SK-N-SH treated with all-trans-retinoic acid at 6 μM for 48 hours (cell line): ENCODE measurements around the gene RNU7-1.

Experiments used
- ATAC-seq: fragments of 200-7000 bp; cut with Tn5 transposase; 3 replicates; pipeline ENCODE4 v1.9.1; 2020; ENCODE audit warnings: mild to moderate bottlenecking, moderate library complexity
- ARNTL ChIP-seq: fragments of 450-650 bp; formaldehyde crosslinking; IDR thresholded peaks from 2 replicates; pipeline ENCODE4 v1.5.0; 2020; ENCODE audit warnings: low read depth, mild to moderate bottlenecking, moderate library complexity, borderline replicate concordance
- BACH2 ChIP-seq: fragments of 250-450 bp; sonication (Bioruptor Pico); IDR thresholded peaks from 2 replicates; pipeline ENCODE4 v1.9.0; 2021; ENCODE audit warnings: mild to moderate bottlenecking, borderline replicate concordance
- CSDC2 ChIP-seq: fragments of 250-450 bp; sonication (Bioruptor Pico); IDR thresholded peaks from 2 replicates; pipeline ENCODE4 v1.5.0; 2020; ENCODE audit warnings: mild to moderate bottlenecking, moderate library complexity
- ESRRG ChIP-seq: fragments of 250-450 bp; sonication (Bioruptor Pico); IDR thresholded peaks from 2 replicates; pipeline ENCODE4 v1.6.1; 2021; ENCODE audit warnings: mild to moderate bottlenecking
- GLIS3 ChIP-seq: fragments of 250-450 bp; sonication (Bioruptor Pico); IDR thresholded peaks from 2 replicates; pipeline ENCODE4 v1.5.0; 2020; ENCODE audit warnings: mild to moderate bottlenecking, moderate library complexity
- ISL1 ChIP-seq: fragments of 250-450 bp; sonication (Bioruptor Pico); IDR thresholded peaks from 2 replicates; pipeline ENCODE4 v2.1.2; 2022; ENCODE audit warnings: mild to moderate bottlenecking, moderate library complexity
- OSR1 ChIP-seq: fragments of 250-450 bp; sonication (Bioruptor Pico); IDR thresholded peaks from 2 replicates; pipeline ENCODE4 v1.8.0; 2022; ENCODE audit warnings: moderate library complexity, mild to moderate bottlenecking, inconsistent platforms
- PPARA ChIP-seq: fragments of 250-450 bp; sonication (Bioruptor Pico); IDR thresholded peaks from 2 replicates; pipeline ENCODE4 v1.5.0; 2020; ENCODE audit warnings: mild to moderate bottlenecking, borderline replicate concordance
- RARB ChIP-seq: fragments of 250-450 bp; sonication (Bioruptor Pico); IDR thresholded peaks from 2 replicates; pipeline ENCODE4 v1.8.0; 2021; ENCODE audit warnings: mild to moderate bottlenecking, moderate library complexity
- SNAI2 ChIP-seq: fragments of 250-450 bp; sonication (Bioruptor Pico); IDR thresholded peaks from 2 replicates; pipeline ENCODE4 v1.5.0; 2020; ENCODE audit warnings: mild to moderate bottlenecking, moderate library complexity
- TCF4 ChIP-seq: fragments of 250-450 bp; sonication (Bioruptor Pico); IDR thresholded peaks from 2 replicates; pipeline ENCODE4 v1.8.0; 2021; ENCODE audit warnings: mild to moderate bottlenecking, moderate library complexity, borderline replicate concordance
- TOX ChIP-seq: fragments of 250-450 bp; sonication (Bioruptor Pico); IDR thresholded peaks from 2 replicates; pipeline ENCODE4 v1.8.0; 2021; ENCODE audit warnings: mild to moderate bottlenecking, moderate library complexity, borderline replicate concordance
- ZC3H10 ChIP-seq: fragments of 250-450 bp; sonication (Bioruptor Pico); IDR thresholded peaks from 2 replicates; pipeline ENCODE4 v1.5.1; 2021; ENCODE audit warnings: mild to moderate bottlenecking, moderate library complexity
- ZFP3 ChIP-seq: fragments of 250-450 bp; sonication (Bioruptor Pico); IDR thresholded peaks from 2 replicates; pipeline ENCODE4 v1.5.0; 2020; ENCODE audit warnings: mild to moderate bottlenecking, moderate library complexity
- ZNF70 ChIP-seq: fragments of 450-650 bp; formaldehyde crosslinking; IDR thresholded peaks from 2 replicates; pipeline ENCODE4 v1.5.0; 2020; ENCODE audit warnings: mild to moderate bottlenecking, moderate library complexity
- TF ChIP-seq, protein P1 (sequence below): fragments of 250-450 bp; sonication (Bioruptor Pico); IDR thresholded peaks from 2 replicates; pipeline ENCODE4 v1.5.0; 2020; ENCODE audit warnings: mild to moderate bottlenecking, moderate library complexity
- TF ChIP-seq, protein P2 (sequence below): fragments of 250-450 bp; sonication (Bioruptor Pico); IDR thresholded peaks from 2 replicates; pipeline ENCODE4 v1.5.1; 2021; ENCODE audit warnings: mild to moderate bottlenecking, moderate library complexity
- TF ChIP-seq, protein P3 (sequence below): fragments of 250-450 bp; sonication (Bioruptor Pico); IDR thresholded peaks from 2 replicates; pipeline ENCODE4 v1.8.0; 2020; ENCODE audit warnings: mild to moderate bottlenecking, moderate library complexity, borderline replicate concordance
- TF ChIP-seq, protein P4 (sequence below): fragments of 250-450 bp; sonication (Bioruptor Pico); IDR thresholded peaks from 2 replicates; pipeline ENCODE4 v1.8.0; 2021; ENCODE audit warnings: low read depth, mild to moderate bottlenecking, moderate library complexity, borderline replicate concordance
- TF ChIP-seq, protein P5 (sequence below): fragments of 250-450 bp; sonication (Bioruptor Pico); IDR thresholded peaks from 2 replicates; pipeline ENCODE4 v1.5.1; 2020; ENCODE audit warnings: low read depth, mild to moderate bottlenecking, moderate library complexity

The RNU7-1 gene

DNA sequence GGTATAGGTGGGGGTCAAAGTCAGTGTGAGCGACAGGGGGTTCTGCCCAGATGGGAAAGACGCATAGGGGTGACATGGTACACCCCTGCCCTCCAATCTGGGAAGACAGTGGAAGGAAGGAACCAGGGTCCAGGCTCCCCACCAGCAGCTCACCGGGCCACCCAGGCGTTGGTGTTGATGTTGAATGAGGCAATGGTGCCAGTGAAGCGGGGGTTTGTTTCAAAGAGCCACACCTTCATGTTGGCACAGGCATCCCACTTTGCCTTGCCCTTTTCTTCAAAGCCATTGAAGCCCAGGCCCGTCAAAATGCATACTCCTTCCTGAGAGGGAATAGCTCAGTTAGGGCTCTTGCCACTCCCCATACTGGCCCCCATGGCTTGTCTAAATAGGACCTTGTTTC lies 34.6 kb downstream of the RNU7-1 start (continued):
- TF ChIP-seq, protein P1, sequence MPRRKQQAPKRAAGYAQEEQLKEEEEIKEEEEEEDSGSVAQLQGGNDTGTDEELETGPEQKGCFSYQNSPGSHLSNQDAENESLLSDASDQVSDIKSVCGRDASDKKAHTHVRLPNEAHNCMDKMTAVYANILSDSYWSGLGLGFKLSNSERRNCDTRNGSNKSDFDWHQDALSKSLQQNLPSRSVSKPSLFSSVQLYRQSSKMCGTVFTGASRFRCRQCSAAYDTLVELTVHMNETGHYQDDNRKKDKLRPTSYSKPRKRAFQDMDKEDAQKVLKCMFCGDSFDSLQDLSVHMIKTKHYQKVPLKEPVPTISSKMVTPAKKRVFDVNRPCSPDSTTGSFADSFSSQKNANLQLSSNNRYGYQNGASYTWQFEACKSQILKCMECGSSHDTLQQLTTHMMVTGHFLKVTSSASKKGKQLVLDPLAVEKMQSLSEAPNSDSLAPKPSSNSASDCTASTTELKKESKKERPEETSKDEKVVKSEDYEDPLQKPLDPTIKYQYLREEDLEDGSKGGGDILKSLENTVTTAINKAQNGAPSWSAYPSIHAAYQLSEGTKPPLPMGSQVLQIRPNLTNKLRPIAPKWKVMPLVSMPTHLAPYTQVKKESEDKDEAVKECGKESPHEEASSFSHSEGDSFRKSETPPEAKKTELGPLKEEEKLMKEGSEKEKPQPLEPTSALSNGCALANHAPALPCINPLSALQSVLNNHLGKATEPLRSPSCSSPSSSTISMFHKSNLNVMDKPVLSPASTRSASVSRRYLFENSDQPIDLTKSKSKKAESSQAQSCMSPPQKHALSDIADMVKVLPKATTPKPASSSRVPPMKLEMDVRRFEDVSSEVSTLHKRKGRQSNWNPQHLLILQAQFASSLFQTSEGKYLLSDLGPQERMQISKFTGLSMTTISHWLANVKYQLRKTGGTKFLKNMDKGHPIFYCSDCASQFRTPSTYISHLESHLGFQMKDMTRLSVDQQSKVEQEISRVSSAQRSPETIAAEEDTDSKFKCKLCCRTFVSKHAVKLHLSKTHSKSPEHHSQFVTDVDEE (CRISPR knock-in tag): no peak
- TF ChIP-seq ZC3H10 (no peak), RARB (no peak), TOX (CRISPR knock-in tag) (no peak), ARNTL (CRISPR knock-in tag) (no peak)

DNA sequence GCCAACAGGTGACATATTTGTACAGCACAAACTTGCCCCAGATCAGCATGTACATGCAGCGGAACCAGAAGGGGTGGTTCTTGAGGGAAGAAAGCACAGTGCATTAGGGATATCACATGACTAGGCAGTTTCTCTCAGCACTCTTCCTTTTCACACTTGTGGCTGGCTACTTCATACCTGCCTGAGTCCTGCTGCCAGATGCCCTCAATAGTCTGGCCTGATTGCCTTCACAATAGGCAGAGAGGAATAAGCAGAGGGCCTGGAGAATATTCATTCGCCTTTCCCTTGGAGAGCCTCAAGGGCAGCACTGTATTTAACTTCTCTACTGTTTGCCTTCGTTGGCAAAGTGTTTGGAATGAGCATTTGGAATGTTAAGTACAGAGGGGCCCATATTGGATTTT lies 35.0 kb downstream of the RNU7-1 start:
- no peak for ATAC-seq
- TF ChIP-seq, protein P2, sequence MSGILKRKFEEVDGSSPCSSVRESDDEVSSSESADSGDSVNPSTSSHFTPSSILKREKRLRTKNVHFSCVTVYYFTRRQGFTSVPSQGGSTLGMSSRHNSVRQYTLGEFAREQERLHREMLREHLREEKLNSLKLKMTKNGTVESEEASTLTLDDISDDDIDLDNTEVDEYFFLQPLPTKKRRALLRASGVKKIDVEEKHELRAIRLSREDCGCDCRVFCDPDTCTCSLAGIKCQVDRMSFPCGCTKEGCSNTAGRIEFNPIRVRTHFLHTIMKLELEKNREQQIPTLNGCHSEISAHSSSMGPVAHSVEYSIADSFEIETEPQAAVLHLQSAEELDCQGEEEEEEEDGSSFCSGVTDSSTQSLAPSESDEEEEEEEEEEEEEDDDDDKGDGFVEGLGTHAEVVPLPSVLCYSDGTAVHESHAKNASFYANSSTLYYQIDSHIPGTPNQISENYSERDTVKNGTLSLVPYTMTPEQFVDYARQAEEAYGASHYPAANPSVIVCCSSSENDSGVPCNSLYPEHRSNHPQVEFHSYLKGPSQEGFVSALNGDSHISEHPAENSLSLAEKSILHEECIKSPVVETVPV (CRISPR knock-in tag): no peak
- no peak for TF ChIP-seq ZC3H10
- TF ChIP-seq RARB: no peak
- TF ChIP-seq ISL1: no peak
- TF ChIP-seq, protein P3, sequence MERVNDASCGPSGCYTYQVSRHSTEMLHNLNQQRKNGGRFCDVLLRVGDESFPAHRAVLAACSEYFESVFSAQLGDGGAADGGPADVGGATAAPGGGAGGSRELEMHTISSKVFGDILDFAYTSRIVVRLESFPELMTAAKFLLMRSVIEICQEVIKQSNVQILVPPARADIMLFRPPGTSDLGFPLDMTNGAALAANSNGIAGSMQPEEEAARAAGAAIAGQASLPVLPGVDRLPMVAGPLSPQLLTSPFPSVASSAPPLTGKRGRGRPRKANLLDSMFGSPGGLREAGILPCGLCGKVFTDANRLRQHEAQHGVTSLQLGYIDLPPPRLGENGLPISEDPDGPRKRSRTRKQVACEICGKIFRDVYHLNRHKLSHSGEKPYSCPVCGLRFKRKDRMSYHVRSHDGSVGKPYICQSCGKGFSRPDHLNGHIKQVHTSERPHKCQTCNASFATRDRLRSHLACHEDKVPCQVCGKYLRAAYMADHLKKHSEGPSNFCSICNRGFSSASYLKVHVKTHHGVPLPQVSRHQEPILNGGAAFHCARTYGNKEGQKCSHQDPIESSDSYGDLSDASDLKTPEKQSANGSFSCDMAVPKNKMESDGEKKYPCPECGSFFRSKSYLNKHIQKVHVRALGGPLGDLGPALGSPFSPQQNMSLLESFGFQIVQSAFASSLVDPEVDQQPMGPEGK (CRISPR knock-in tag): no peak
- no peak for TF ChIP-seq TCF4 (CRISPR knock-in tag)
- TF ChIP-seq, protein P1 (CRISPR knock-in tag): no peak
- TF ChIP-seq CSDC2 (CRISPR knock-in tag): no peak
- no peak for TF ChIP-seq GLIS3 (CRISPR knock-in tag)
- no peak for TF ChIP-seq BACH2 (CRISPR knock-in tag)
- TF ChIP-seq ZNF70 (CRISPR knock-in tag): no peak
- TF ChIP-seq SNAI2 (CRISPR knock-in tag): no peak
- TF ChIP-seq, protein P4, sequence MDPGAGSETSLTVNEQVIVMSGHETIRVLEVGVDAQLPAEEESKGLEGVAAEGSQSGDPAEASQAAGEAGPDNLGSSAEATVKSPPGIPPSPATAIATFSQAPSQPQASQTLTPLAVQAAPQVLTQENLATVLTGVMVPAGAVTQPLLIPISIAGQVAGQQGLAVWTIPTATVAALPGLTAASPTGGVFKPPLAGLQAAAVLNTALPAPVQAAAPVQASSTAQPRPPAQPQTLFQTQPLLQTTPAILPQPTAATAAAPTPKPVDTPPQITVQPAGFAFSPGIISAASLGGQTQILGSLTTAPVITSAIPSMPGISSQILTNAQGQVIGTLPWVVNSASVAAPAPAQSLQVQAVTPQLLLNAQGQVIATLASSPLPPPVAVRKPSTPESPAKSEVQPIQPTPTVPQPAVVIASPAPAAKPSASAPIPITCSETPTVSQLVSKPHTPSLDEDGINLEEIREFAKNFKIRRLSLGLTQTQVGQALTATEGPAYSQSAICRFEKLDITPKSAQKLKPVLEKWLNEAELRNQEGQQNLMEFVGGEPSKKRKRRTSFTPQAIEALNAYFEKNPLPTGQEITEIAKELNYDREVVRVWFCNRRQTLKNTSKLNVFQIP (CRISPR knock-in tag): no peak
- TF ChIP-seq ESRRG: no peak
- TF ChIP-seq ARNTL (CRISPR knock-in tag): no peak
- no peak for TF ChIP-seq TOX (CRISPR knock-in tag)
- TF ChIP-seq PPARA: no peak
- no peak for TF ChIP-seq OSR1 (CRISPR knock-in tag)
- TF ChIP-seq ZFP3 (CRISPR knock-in tag): no peak
- TF ChIP-seq, protein P5, sequence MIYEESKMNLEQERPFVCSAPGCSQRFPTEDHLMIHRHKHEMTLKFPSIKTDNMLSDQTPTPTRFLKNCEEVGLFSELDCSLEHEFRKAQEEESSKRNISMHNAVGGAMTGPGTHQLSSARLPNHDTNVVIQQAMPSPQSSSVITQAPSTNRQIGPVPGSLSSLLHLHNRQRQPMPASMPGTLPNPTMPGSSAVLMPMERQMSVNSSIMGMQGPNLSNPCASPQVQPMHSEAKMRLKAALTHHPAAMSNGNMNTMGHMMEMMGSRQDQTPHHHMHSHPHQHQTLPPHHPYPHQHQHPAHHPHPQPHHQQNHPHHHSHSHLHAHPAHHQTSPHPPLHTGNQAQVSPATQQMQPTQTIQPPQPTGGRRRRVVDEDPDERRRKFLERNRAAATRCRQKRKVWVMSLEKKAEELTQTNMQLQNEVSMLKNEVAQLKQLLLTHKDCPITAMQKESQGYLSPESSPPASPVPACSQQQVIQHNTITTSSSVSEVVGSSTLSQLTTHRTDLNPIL (CRISPR knock-in tag): no peak
